Endothelial cell of umbilical vein (primary cell): ENCODE results near the gene HNRNPL. TPM values are rescaled to one million over a fixed set of nuclear protein-coding genes. Genes with fewer than 3 reads are reported as not detected.

Experiments used
- BruUV-seq: library from RNA; stranded (reverse); fragments of 400-500 nt; replicated peaks from 2 replicates; lab custom pipeline; 2021; lab: Mats Ljungman, UMichigan
- CTCF ChIA-PET: fragments of 300-600, 350-600 bp; sonication (Branson Sonifier 250); formaldehyde crosslinking; loops from one replicate; lab custom pipeline; 2021; ENCODE audit warnings: antibody characterized with exemption, inconsistent platforms; lab: Charles Lee
- POLR2A ChIA-PET: fragments of 300-600, 350-600 bp; sonication (Branson Sonifier 250); formaldehyde crosslinking; loops from one replicate; lab custom pipeline; 2021; ENCODE audit warnings: antibody characterized with exemption, inconsistent platforms; lab: Charles Lee
- DNase-seq: peaks from one replicate; pipeline ENCODE4 v3.0.0-alpha.2; 2011; ENCODE audit warnings: low read depth, low spot score
- FAIRE-seq: peaks from 2 replicates; lab custom pipeline; 2011; peaks lifted over from hg19 to GRCh38; lab: Jason Lieb, UNC
- H2AFZ ChIP-seq: 2 replicates; pipeline ENCODE4 v1.6.0; 2012; ENCODE audit warnings: low read depth, low read length, control low read depth, inconsistent platforms
- H3K27ac ChIP-seq: 2 replicates; pipeline ENCODE4 v1.5.1; 2011; ENCODE audit warnings: low read depth, mild to moderate bottlenecking, control low read depth, low read length, moderate library complexity; ENCODE audit not compliant: insufficient read depth
- H3K27me3 ChIP-seq, 2 experiments: 2 replicates each; pipeline versions ENCODE4 v1.6.0 to v1.6.1; 2011; ENCODE audit warnings: low read length in 2 of 2, mixed read lengths in 1 of 2; ENCODE audit not compliant: control insufficient read depth in 2 of 2, insufficient read depth in 2 of 2
- H3K36me3 ChIP-seq, 2 experiments: 2 replicates in 1 of 2; 3 replicates in 1 of 2; pipeline ENCODE4 v1.5.1; 2011; ENCODE audit warnings: low read length in 2 of 2, mild to moderate bottlenecking in 1 of 2, moderate library complexity in 1 of 2; ENCODE audit not compliant: control insufficient read depth in 2 of 2, insufficient read depth in 2 of 2; ENCODE audit errors: extremely low read depth in 1 of 2
- H3K4me1 ChIP-seq: 3 replicates; pipeline ENCODE4 v1.5.1; 2011; ENCODE audit warnings: mild to moderate bottlenecking, low read length; ENCODE audit not compliant: control insufficient read depth, insufficient read depth; ENCODE audit errors: extremely low read depth
- H3K4me2 ChIP-seq: 2 replicates; pipeline ENCODE4 v1.6.1; 2011; ENCODE audit warnings: low read length, control low read depth, mixed read lengths; ENCODE audit not compliant: insufficient read depth
- H3K4me3 ChIP-seq, 3 experiments: fragments of 200-600 bp in 1 of 3; sonication (generic), shearing (Covaris generic) in 1 of 3; replicated peaks in 1 of 3; 2 replicates each; pipeline ENCODE4 v1.5.1; 2011 to 2016; ENCODE audit warnings: control low read depth in 3 of 3, low read length in 3 of 3, mild to moderate bottlenecking in 2 of 3, inconsistent platforms in 1 of 3, low read depth in 1 of 3, moderate library complexity in 1 of 3; ENCODE audit not compliant: insufficient read depth in 1 of 3
- H3K79me2 ChIP-seq: 2 replicates; pipeline ENCODE4 v1.6.0; 2012; ENCODE audit warnings: low read length, inconsistent platforms; ENCODE audit not compliant: control insufficient read depth, insufficient read depth
- H3K9ac ChIP-seq: replicated peaks from 2 replicates; pipeline ENCODE3; 2011; ENCODE audit warnings: low read length, control low read depth; ENCODE audit not compliant: insufficient read depth; ENCODE audit errors: extremely low read depth
- H3K9me1 ChIP-seq: replicated peaks from 3 replicates; pipeline ENCODE4 v1.6.0; 2011; ENCODE audit warnings: mild to moderate bottlenecking, low read length; ENCODE audit not compliant: control insufficient read depth, insufficient read depth; ENCODE audit errors: extremely low read depth
- H3K9me3 ChIP-seq: replicated peaks from 2 replicates; pipeline ENCODE4 v1.5.1; 2012; ENCODE audit warnings: low read length, inconsistent platforms; ENCODE audit not compliant: control insufficient read depth, insufficient read depth
- H4K20me1 ChIP-seq: replicated peaks from 2 replicates; pipeline ENCODE3; 2011; ENCODE audit warnings: mild to moderate bottlenecking, low read length; ENCODE audit not compliant: control insufficient read depth, insufficient read depth; ENCODE audit errors: extremely low read depth
- EZH2 ChIP-seq: IDR thresholded peaks from 2 replicates; pipeline ENCODE4 v1.6.1; 2012; ENCODE audit warnings: borderline replicate concordance, low read depth, mild to moderate bottlenecking, moderate library complexity, low read length, inconsistent platforms; ENCODE audit not compliant: severe bottlenecking
- FOS ChIP-seq: IDR thresholded peaks from 2 replicates; pipeline ENCODE4 v1.6.1; 2011; ENCODE audit warnings: mild to moderate bottlenecking, low read length, moderate library complexity, borderline replicate concordance; ENCODE audit not compliant: insufficient read depth
- GATA2 ChIP-seq: IDR thresholded peaks from 2 replicates; pipeline ENCODE4 v1.7.0; 2011; ENCODE audit warnings: low read depth, mild to moderate bottlenecking, moderate library complexity, mixed read lengths, low read length; ENCODE audit not compliant: insufficient read length, insufficient read depth
- JUN ChIP-seq: IDR thresholded peaks from 2 replicates; pipeline ENCODE4 v1.6.1; 2011; ENCODE audit warnings: borderline replicate concordance, low read depth; ENCODE audit not compliant: insufficient read length, insufficient read depth
- MYC ChIP-seq: IDR thresholded peaks from one replicate; pipeline ENCODE4 v1.6.1; 2011; ENCODE audit warnings: mild to moderate bottlenecking, low read depth, low read length
- POLR2A ChIP-seq: IDR thresholded peaks from 2 replicates; pipeline ENCODE4 v1.6.1; 2012; ENCODE audit warnings: low read depth, mild to moderate bottlenecking, control low read depth, low read length
- POLR2AphosphoS5 ChIP-seq: IDR thresholded peaks from 2 replicates; pipeline ENCODE4 v1.6.1; 2012; ENCODE audit warnings: low read depth, mild to moderate bottlenecking, control low read depth, low read length, moderate library complexity; ENCODE audit not compliant: insufficient read depth
- dilution Hi-C: fragments of 300-500 bp; cut with MboI; formaldehyde crosslinking; loops from one replicate; pipeline ENCODE4 v1.15.0; 2019; ENCODE audit warnings: low sequenced_read_pairs; ENCODE audit not compliant: extremely low pct_ligation_motif_present
- intact Hi-C: fragments of 100-400 bp; cut with micrococcal nuclease; formaldehyde crosslinking; loops from one replicate; pipeline ENCODE4 v1.10.0; 2022
- polyA plus RNA-seq, 4 experiments: library from polyadenylated mRNA; depleted of rRNA in 3 of 4; stranded (reverse) in 3 of 4; unstranded in 1 of 4; fragments of >200 nt; gene quantifications; 2 replicates each; pipeline versions ENCODE4 v1.2.1 to v1.2.3, GENCODE V29; 2011 to 2012; ENCODE audit warnings: missing spikeins in 1 of 4
- total RNA-seq: library from RNA; stranded (reverse); gene quantifications from 2 replicates; pipeline ENCODE4 v1.2.3, GENCODE V29; 2021
- TF ChIP-seq, protein P1 (sequence below), 2 donors: IDR thresholded peaks; 1 replicate in 1 of 2; 2 replicates in 1 of 2; pipeline ENCODE4 v1.5.1; 2011; ENCODE audit warnings: low read length in 2 of 2, mild to moderate bottlenecking in 2 of 2, moderate library complexity in 2 of 2, control low read depth in 1 of 2, inconsistent platforms in 1 of 2, low read depth in 1 of 2; ENCODE audit not compliant: insufficient read depth in 1 of 2; ENCODE audit errors: extremely low read depth in 1 of 2
- TF ChIP-seq, protein P2 (sequence below): IDR thresholded peaks from 2 replicates; pipeline ENCODE4 v1.6.1; 2011; ENCODE audit not compliant: insufficient read depth, insufficient read length

HNRNPL gene
- total and polyA plus RNA-seq, 2 donors (not counting 3 experiments of a cell fraction or from before 2014, with no cell fraction given): 305 to 451 TPM

GRCh38 chr19:38837656-38838121 is 12.1 kb downstream of the HNRNPL start:
- Histone ChIP-seq H3K4me3 (no peak overlapping the region), H3K27ac (no peak overlapping the region), H3K79me2 (peaks cover 15% of the 10 kb centered on the region), H3K4me2 (no peak overlapping the region), H3K27me3 (no peaks in the 10 kb centered on the region), H3K9me3 (no peaks in the 10 kb centered on the region), H3K4me1 (no peaks in the 10 kb centered on the region), H2AFZ (no peak overlapping the region), H3K9ac (no peak overlapping the region), H4K20me1 (no peaks in the 10 kb centered on the region), H3K36me3 (peaks cover 44 to 59% of the 10 kb centered on the region in 2 experiments), H3K9me1 (no peaks in the 10 kb centered on the region)
- intact Hi-C loops: no loop called here
- CTCF ChIA-PET: interaction anchor here (0.6 to 1.2 kb wide), 2 partner anchors 28 to 68 kb away, joined by 3 to 5 read pairs; no protein-coding TSS in a partner anchor
- POLR2A ChIA-PET: no interaction called here
- DNase-seq: no peak
- TF ChIP-seq, protein P1, sequence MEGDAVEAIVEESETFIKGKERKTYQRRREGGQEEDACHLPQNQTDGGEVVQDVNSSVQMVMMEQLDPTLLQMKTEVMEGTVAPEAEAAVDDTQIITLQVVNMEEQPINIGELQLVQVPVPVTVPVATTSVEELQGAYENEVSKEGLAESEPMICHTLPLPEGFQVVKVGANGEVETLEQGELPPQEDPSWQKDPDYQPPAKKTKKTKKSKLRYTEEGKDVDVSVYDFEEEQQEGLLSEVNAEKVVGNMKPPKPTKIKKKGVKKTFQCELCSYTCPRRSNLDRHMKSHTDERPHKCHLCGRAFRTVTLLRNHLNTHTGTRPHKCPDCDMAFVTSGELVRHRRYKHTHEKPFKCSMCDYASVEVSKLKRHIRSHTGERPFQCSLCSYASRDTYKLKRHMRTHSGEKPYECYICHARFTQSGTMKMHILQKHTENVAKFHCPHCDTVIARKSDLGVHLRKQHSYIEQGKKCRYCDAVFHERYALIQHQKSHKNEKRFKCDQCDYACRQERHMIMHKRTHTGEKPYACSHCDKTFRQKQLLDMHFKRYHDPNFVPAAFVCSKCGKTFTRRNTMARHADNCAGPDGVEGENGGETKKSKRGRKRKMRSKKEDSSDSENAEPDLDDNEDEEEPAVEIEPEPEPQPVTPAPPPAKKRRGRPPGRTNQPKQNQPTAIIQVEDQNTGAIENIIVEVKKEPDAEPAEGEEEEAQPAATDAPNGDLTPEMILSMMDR (IDR thresholded peaks at IDR 0.05; ENCODE audit: extremely low read depth in 1 of 2, insufficient read depth in 1 of 2, low read depth in 1 of 2, low read length in 2 of 2): no peak
- no peak for TF ChIP-seq JUN
- TF ChIP-seq MYC: no peak
- TF ChIP-seq POLR2A: no peak
- TF ChIP-seq FOS: no peak
- TF ChIP-seq POLR2AphosphoS5: no peak
- TF ChIP-seq, protein P2, sequence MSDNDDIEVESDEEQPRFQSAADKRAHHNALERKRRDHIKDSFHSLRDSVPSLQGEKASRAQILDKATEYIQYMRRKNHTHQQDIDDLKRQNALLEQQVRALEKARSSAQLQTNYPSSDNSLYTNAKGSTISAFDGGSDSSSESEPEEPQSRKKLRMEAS: no peak
- TF ChIP-seq EZH2: no peak
- TF ChIP-seq GATA2: no peak
- FAIRE-seq: no peak
- dilution Hi-C loops: no loop called here
- BruUV-seq: no TSS peak
